Smooth muscle cell (in vitro differentiated cells): ENCODE measurements around the gene CCNY. TPM values are rescaled to one million over a fixed set of nuclear protein-coding genes. Genes with fewer than 3 reads are reported as not detected.

Experiments
- DNase-seq: peaks from one replicate; lab custom pipeline; 2025; ENCODE audit not compliant: unreplicated experiment; lab: John Stamatoyannopoulos, UW
- H2AFZ ChIP-seq: fragments of 200-600 bp; sonication (generic); 2 replicates; pipeline ENCODE4 v1.6.0; 2016; ENCODE audit warnings: antibody characterized with exemption, low read depth, mild to moderate bottlenecking
- H3F3A ChIP-seq: fragments of 200-600 bp; sonication (generic); 2 replicates; pipeline ENCODE4 v1.6.0; 2017; ENCODE audit warnings: antibody characterized with exemption, low read depth
- H3K27ac ChIP-seq: fragments of 200-600 bp; sonication (generic); 2 replicates; pipeline ENCODE4 v1.5.1; 2016; ENCODE audit warnings: low read depth, mild to moderate bottlenecking
- H3K27me3 ChIP-seq: fragments of 200-600 bp; sonication (generic); 2 replicates; pipeline ENCODE4 v1.6.1; 2016; ENCODE audit warnings: low read depth, mild to moderate bottlenecking
- H3K36me3 ChIP-seq: fragments of 200-600 bp; sonication (generic); 2 replicates; pipeline ENCODE4 v1.5.1; 2016; ENCODE audit warnings: low read depth
- H3K4me1 ChIP-seq: fragments of 200-600 bp; sonication (generic); 2 replicates; pipeline ENCODE4 v1.5.1; 2016; ENCODE audit warnings: low read depth
- H3K4me2 ChIP-seq: fragments of 200-600 bp; sonication (generic); 2 replicates; pipeline ENCODE4 v1.6.0; 2016; ENCODE audit warnings: mild to moderate bottlenecking
- H3K4me3 ChIP-seq: fragments of 200-600 bp; sonication (generic); 2 replicates; pipeline ENCODE4 v1.5.1; 2016; ENCODE audit warnings: mild to moderate bottlenecking
- H3K79me2 ChIP-seq: fragments of 200-600 bp; sonication (generic); 2 replicates; pipeline ENCODE4 v1.6.0; 2016; ENCODE audit warnings: low read depth, mild to moderate bottlenecking
- H3K9ac ChIP-seq: fragments of 200-600 bp; sonication (generic); 2 replicates; pipeline ENCODE4 v1.6.0; 2016; ENCODE audit warnings: low read depth
- H3K9me3 ChIP-seq: fragments of 200-600 bp; sonication (generic); replicated peaks from 2 replicates; pipeline ENCODE4 v1.5.1; 2016; ENCODE audit warnings: low read depth
- H4K20me1 ChIP-seq: fragments of 200-600 bp; sonication (generic); 2 replicates; pipeline ENCODE4 v1.6.0; 2016; ENCODE audit warnings: low read depth
- WGBS: methylation state at CpG from one replicate; pipeline ENCODE4 v1.1.7; 2016; ENCODE audit warnings: low lambda C conversion rate; 5-methylcytosine and 5-hydroxymethylcytosine counted together
- polyA plus RNA-seq: library from polyadenylated mRNA; unstranded; fragments of >200 nt; fragmentation: Nextera tagmentation; extraction: Ambion mirVana; gene quantifications from 2 replicates; pipeline ENCODE4 v1.2.1, GENCODE V29; 2016
- total RNA-seq: library from RNA; depleted of rRNA; stranded (reverse); fragments of >200 nt; gene quantifications from 2 replicates; pipeline ENCODE4 v1.2.3, GENCODE V29; 2014
- TF ChIP-seq, protein P1 (sequence below): fragments of 200-600 bp; sonication (generic); IDR thresholded peaks from 2 replicates; pipeline ENCODE4 v1.5.1; 2017; ENCODE audit warnings: borderline replicate concordance, mild to moderate bottlenecking, antibody characterized with exemption; ENCODE audit not compliant: insufficient read depth, poor library complexity, severe bottlenecking

CCNY gene
- total and polyA plus RNA-seq, 2 experiments from 2014 or later = 46.9 to 57.5 TPM

GRCh38 chr10:35432781-35433338 is 96.6 kb downstream of the CCNY start:
- Histone ChIP-seq H3K79me2 (peaks cover 83% of the 10 kb centered on the region), H3F3A (no peaks in the 10 kb centered on the region), H2AFZ (no peak overlapping the region), H3K27ac (peak overlapping the region; percentile 52), H4K20me1 (peaks cover 75% of the 10 kb centered on the region), H3K36me3 (no peaks in the 10 kb centered on the region), H3K4me3 (no peak overlapping the region), H3K27me3 (no peaks in the 10 kb centered on the region), H3K9ac (no peak overlapping the region), H3K9me3 (no peaks in the 10 kb centered on the region), H3K4me1 (no peaks in the 10 kb centered on the region), H3K4me2 (no peak overlapping the region)
- TF ChIP-seq, protein P1, sequence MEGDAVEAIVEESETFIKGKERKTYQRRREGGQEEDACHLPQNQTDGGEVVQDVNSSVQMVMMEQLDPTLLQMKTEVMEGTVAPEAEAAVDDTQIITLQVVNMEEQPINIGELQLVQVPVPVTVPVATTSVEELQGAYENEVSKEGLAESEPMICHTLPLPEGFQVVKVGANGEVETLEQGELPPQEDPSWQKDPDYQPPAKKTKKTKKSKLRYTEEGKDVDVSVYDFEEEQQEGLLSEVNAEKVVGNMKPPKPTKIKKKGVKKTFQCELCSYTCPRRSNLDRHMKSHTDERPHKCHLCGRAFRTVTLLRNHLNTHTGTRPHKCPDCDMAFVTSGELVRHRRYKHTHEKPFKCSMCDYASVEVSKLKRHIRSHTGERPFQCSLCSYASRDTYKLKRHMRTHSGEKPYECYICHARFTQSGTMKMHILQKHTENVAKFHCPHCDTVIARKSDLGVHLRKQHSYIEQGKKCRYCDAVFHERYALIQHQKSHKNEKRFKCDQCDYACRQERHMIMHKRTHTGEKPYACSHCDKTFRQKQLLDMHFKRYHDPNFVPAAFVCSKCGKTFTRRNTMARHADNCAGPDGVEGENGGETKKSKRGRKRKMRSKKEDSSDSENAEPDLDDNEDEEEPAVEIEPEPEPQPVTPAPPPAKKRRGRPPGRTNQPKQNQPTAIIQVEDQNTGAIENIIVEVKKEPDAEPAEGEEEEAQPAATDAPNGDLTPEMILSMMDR = no peak
- no peak for DNase-seq
- 75% methylated on average over 3 of the region's 3 CpGs for WGBS

DNA sequence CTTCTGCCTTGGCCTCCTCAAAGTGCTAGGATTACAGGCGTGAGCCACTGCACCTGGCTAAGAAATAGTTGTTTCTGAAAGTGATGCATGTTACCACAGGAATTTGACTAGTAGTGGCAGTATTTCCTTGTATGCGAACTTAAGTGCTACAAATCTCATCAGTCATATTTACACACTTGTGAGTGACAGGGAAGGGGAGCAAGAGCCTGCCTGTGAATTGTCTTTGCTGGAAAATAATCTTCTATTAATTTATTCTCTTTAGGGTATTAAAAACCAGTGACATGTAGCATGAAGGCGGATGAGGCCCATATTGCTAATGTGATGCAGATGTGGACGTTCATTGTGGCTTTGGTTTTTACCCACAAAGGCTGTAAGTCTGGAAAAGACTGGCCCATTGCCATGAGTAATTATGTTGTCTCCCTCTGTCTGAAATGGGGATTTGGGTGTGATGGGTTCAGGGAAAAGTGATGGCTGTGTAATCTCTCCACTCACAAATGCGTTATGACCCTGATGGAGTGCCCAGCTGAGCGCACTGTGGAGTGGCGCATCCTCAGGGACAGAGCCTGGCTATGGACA is 97.6 kb downstream of the CCNY start:
- no peaks in the 10 kb centered on the region for H3K27me3 ChIP-seq
- H3K4me3 ChIP-seq = no peak overlapping the region
- H4K20me1 ChIP-seq = peaks cover 64% of the 10 kb centered on the region
- H3K9ac ChIP-seq = no peak overlapping the region
- peaks cover 83% of the 10 kb centered on the region for H3K79me2 ChIP-seq
- H3K4me2 ChIP-seq = peak overlapping the region; percentile 4
- no peaks in the 10 kb centered on the region for H3K36me3 ChIP-seq
- no peaks in the 10 kb centered on the region for H3F3A ChIP-seq
- no peak for DNase-seq
- 17% methylated on average over 7 of the region's 7 CpGs for WGBS
- H3K4me1 ChIP-seq = no peaks in the 10 kb centered on the region
- no peaks in the 10 kb centered on the region for H3K9me3 ChIP-seq
- TF ChIP-seq, protein P1 = no peak
- no peak overlapping the region for H2AFZ ChIP-seq
- peak overlapping the region; percentile 65 for H3K27ac ChIP-seq

GRCh38 chr10:35434533-35434932 is 98.2 kb downstream of the CCNY start:
- peaks cover 60% of the 10 kb centered on the region for H4K20me1 ChIP-seq

More at GRCh38 chr10:35434533-35434932, 98.2 kb downstream of the CCNY start:
- H3K27ac ChIP-seq = peak overlapping the region; percentile 65
- TF ChIP-seq, protein P1 = no peak
- H3K4me1 ChIP-seq = no peaks in the 10 kb centered on the region
- H3K9ac ChIP-seq = no peak overlapping the region
- H3K4me2 ChIP-seq = peak overlapping the region; percentile 4
- no peak overlapping the region for H2AFZ ChIP-seq
- no peak for DNase-seq
- no peaks in the 10 kb centered on the region for H3K27me3 ChIP-seq
- H3K4me3 ChIP-seq = no peak overlapping the region
- H3K36me3 ChIP-seq = peaks cover 4% of the 10 kb centered on the region
- H3K9me3 ChIP-seq = no peaks in the 10 kb centered on the region
- no peaks in the 10 kb centered on the region for H3F3A ChIP-seq
- peaks cover 83% of the 10 kb centered on the region for H3K79me2 ChIP-seq
- WGBS = 96% methylated on average over 1 of the region's 1 CpG
